ENCODE measurements around the gene PIK3R1. TPM values are rescaled to one million over a fixed set of nuclear protein-coding genes. Genes with fewer than 3 reads are reported as not detected.

The PIK3R1 gene
- total and polyA plus RNA-seq, 10 donors = 4.9 to 200 (median 108) TPM

- DNase-seq = no peak
- Histone ChIP-seq H3K27me3 (replicated peaks in 1 of 7) (no peaks in the 10 kb centered on the region), H3K36me3 (peaks cover 0 to 13% (median 0%) of the 10 kb centered on the region in 6 donors), H3K4me3 (peak overlapping the region in 5 of 8 donors; percentile 1 to 99 (median 91)), H3K27ac (peak overlapping the region in 2 of 8 donors; percentile 0 to 6), H3K9me3 (peaks cover 0 to 15% (median 10%) of the 10 kb centered on the region in 8 donors), H3K4me1 (peaks cover 35 to 81% (median 71%) of the 10 kb centered on the region in 6 donors)
- 76 to 88% (median 82%) methylated on average over 3 of the region's 3 CpGs for WGBS, 5 donors
- TF ChIP-seq POLR2AphosphoS5 (IDR thresholded peaks at IDR 0.05) (no peak), POLR2A (IDR thresholded peaks at IDR 0.05) (no peak)
- TF ChIP-seq, protein P1, sequence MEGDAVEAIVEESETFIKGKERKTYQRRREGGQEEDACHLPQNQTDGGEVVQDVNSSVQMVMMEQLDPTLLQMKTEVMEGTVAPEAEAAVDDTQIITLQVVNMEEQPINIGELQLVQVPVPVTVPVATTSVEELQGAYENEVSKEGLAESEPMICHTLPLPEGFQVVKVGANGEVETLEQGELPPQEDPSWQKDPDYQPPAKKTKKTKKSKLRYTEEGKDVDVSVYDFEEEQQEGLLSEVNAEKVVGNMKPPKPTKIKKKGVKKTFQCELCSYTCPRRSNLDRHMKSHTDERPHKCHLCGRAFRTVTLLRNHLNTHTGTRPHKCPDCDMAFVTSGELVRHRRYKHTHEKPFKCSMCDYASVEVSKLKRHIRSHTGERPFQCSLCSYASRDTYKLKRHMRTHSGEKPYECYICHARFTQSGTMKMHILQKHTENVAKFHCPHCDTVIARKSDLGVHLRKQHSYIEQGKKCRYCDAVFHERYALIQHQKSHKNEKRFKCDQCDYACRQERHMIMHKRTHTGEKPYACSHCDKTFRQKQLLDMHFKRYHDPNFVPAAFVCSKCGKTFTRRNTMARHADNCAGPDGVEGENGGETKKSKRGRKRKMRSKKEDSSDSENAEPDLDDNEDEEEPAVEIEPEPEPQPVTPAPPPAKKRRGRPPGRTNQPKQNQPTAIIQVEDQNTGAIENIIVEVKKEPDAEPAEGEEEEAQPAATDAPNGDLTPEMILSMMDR (IDR thresholded peaks at IDR 0.05 in 8 of 11, conservative IDR thresholded peaks at IDR 0.05 in 3 of 11) = no peak
- intact Hi-C loops (cut with DNase I; ENCODE audit: low total_unique reads) = no loop called here
Measured at GRCh38 chr5:68219161-68219816, 3.7 kb downstream of the PIK3R1 start.

DNA sequence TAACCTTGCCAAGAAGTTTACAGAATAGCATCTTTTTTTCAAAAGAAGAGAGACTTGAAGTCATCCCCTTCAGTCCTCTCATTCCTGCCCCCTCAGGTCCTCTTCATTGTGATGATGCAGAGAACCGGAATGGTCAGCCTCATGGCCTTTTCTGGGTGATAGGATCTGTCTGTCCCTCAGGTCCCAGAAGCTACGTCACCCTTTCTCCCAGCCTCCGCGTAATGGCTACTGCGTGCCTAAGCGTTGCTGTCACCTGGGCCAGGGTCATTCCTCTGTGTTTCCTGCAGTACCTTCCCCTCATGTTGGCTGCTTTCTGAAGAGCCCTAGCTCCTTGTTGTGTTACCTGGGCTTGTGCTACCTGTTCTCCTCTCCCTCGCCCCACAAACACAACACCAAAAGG, 4.7 kb downstream of the PIK3R1 start:
- Histone ChIP-seq H3K9me3 (peaks cover 0 to 15% (median 10%) of the 10 kb centered on the region in 8 donors), H3K27me3 (replicated peaks in 1 of 7) (no peaks in the 10 kb centered on the region), H3K36me3 (peaks cover 0 to 13% (median 0%) of the 10 kb centered on the region in 6 donors), H3K27ac (no peak overlapping the region), H3K4me1 (peaks cover 42 to 86% (median 77%) of the 10 kb centered on the region in 6 donors), H3K4me3 (peak overlapping the region in 2 of 8 donors; percentile 89 to 91)
- intact Hi-C loops (cut with DNase I; ENCODE audit: low total_unique reads) = no loop called here
- TF ChIP-seq POLR2A (IDR thresholded peaks at IDR 0.05) (no peak), POLR2AphosphoS5 (IDR thresholded peaks at IDR 0.05) (no peak)
- TF ChIP-seq, protein P1 (IDR thresholded peaks at IDR 0.05 in 8 of 11, conservative IDR thresholded peaks at IDR 0.05 in 3 of 11) = no peak
- 88 to 99% (median 97%) methylated on average over 7 of the region's 7 CpGs for WGBS, 5 donors
- no peak for DNase-seq

DNA sequence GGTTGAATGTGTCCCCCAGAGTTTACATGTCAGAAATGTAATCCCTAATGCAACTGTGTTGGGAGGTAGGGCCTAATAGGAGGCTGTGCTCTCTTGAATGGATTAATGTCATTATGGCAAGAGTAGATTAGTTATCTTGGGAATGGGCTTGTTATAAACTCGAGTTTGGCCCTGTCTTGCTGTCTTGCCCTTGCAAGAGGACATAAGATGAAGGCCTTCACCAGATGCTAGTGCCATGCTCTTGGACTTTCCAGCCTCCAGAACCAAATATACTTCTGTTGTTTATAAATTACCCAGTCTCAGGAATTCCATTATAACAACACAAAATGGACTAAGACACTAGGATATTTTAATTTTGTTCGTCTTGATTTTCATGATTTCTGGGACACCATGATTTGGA, 5.4 kb downstream of the PIK3R1 start:
- H3K27me3 ChIP-seq (replicated peaks in 1 of 7) = no peaks in the 10 kb centered on the region

DNA sequence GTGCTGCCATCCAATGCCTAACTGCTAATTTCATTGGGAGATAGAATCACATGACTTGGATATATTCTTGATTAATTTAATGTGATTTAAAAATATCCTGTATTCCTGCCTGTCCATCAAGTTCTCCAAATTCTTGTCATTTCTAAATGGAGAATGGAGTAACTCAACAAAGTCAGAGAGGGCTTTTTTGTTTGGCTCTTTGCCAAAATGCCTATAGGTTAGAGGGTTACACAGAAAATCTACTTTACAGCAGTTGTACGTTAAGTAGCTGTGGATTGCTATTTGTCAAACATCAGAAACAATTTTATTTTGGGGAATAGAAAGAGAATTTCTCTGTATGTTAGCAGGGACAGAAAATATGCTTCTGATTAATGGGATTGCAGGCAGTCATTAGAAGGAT, 5.9 kb downstream of the PIK3R1 start:
- Histone ChIP-seq H3K4me1 (peaks cover 54 to 99% (median 89%) of the 10 kb centered on the region in 6 donors), H3K27ac (no peak overlapping the region), H3K4me3 (no peak overlapping the region), H3K36me3 (peaks cover 0 to 23% (median 5%) of the 10 kb centered on the region in 6 donors), H3K9me3 (peaks cover 0 to 15% (median 10%) of the 10 kb centered on the region in 8 donors), H3K27me3 (replicated peaks in 1 of 7) (no peaks in the 10 kb centered on the region)
- 76 to 89% (median 81%) methylated on average over 1 of the region's 1 CpG for WGBS, 5 donors
- TF ChIP-seq, protein P1 (IDR thresholded peaks at IDR 0.05 in 8 of 11, conservative IDR thresholded peaks at IDR 0.05 in 3 of 11) = no peak
- no peak for TF ChIP-seq POLR2A (IDR thresholded peaks at IDR 0.05)
- TF ChIP-seq POLR2AphosphoS5 (IDR thresholded peaks at IDR 0.05) = no peak
- no peak for DNase-seq
- intact Hi-C loops (cut with DNase I; ENCODE audit: low total_unique reads) = no loop called here

More for the DNA sequence above, 5.4 kb downstream of the PIK3R1 start:
- Histone ChIP-seq H3K9me3 (peaks cover 0 to 15% (median 10%) of the 10 kb centered on the region in 8 donors), H3K27ac (no peak overlapping the region), H3K4me1 (peaks cover 49 to 93% (median 83%) of the 10 kb centered on the region in 6 donors), H3K4me3 (peak overlapping the region in 1 of 8 donors; percentile 89), H3K36me3 (peaks cover 0 to 17% (median 0%) of the 10 kb centered on the region in 6 donors)
- 86 to 100% (median 96%) methylated on average over 2 of the region's 2 CpGs for WGBS, 5 donors
- no peak for DNase-seq
- TF ChIP-seq POLR2AphosphoS5 (IDR thresholded peaks at IDR 0.05) (no peak), POLR2A (IDR thresholded peaks at IDR 0.05) (no peak)
- TF ChIP-seq, protein P1 (IDR thresholded peaks at IDR 0.05 in 8 of 11, conservative IDR thresholded peaks at IDR 0.05 in 3 of 11) = no peak
- intact Hi-C loops (cut with DNase I; ENCODE audit: low total_unique reads) = no loop called here
